Ectodermal cell (in vitro differentiated cells): ENCODE measurements around the gene DLG1.

ENCODE experiments used
- H3K27ac ChIP-seq: 2 replicates; pipeline ENCODE4 v1.7.0; 2013; ENCODE audit warnings: mild to moderate bottlenecking, low read depth, low read length; ENCODE audit not compliant: insufficient read depth, poor library complexity, severe bottlenecking
- H3K27me3 ChIP-seq: 2 replicates; pipeline ENCODE4 v1.7.0; 2013; ENCODE audit warnings: mild to moderate bottlenecking, low read length; ENCODE audit not compliant: insufficient read depth, control insufficient read depth, poor library complexity, severe bottlenecking
- H3K36me3 ChIP-seq: one replicate; pipeline ENCODE4 v1.7.0; 2013; ENCODE audit warnings: low read length; ENCODE audit not compliant: control insufficient read depth, insufficient read depth
- H3K4me1 ChIP-seq: one replicate; pipeline ENCODE4 v1.7.0; 2013; ENCODE audit warnings: low read length; ENCODE audit not compliant: control insufficient read depth, insufficient read depth
- H3K4me3 ChIP-seq: 2 replicates; pipeline ENCODE4 v1.7.0; 2013; ENCODE audit warnings: low read depth, low read length, control low read depth; ENCODE audit not compliant: insufficient read depth
- H3K9me3 ChIP-seq: 2 replicates; pipeline ENCODE4 v1.7.0; 2013; ENCODE audit warnings: mild to moderate bottlenecking, low read length, moderate library complexity; ENCODE audit not compliant: control insufficient read depth
- WGBS, 2 experiments: methylation state at CpG; one replicate each; pipeline ENCODE4 v1.1.7; 2013; ENCODE audit warnings: missing lambda C conversion rate in 2 of 2; 5-methylcytosine and 5-hydroxymethylcytosine counted together

The DLG1 gene

GRCh38 chr3:197270558-197271317 is 27.7 kb downstream of the DLG1 start:
- Histone ChIP-seq H3K4me1 (no peaks in the 10 kb centered on the region), H3K9me3 (no peaks in the 10 kb centered on the region), H3K36me3 (no peaks in the 10 kb centered on the region), H3K27me3 (no peaks in the 10 kb centered on the region), H3K27ac (no peak overlapping the region), H3K4me3 (no peak overlapping the region)
- WGBS, 2 experiments = 89 to 91% methylated on average over 3 of the region's 4 CpGs

DNA sequence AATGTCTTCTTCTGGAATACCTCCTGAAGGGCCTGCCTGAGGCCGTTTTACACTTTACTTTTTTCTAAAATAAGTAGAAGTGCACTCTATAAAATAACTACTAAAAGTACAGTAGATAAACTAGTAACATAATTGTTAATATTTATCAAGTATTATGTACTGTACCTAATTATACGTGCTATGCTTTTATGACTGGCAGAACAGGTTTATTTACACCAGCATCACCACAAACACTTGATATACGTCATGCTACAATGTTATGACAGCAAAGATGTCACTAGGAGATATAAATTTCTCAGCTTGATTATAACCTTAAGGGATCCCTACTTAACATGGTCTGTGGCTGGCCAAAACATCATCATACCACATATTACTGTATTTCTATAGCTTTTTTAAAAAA is 29.4 kb downstream of the DLG1 start:
- H3K27me3 ChIP-seq = no peaks in the 10 kb centered on the region
- H3K36me3 ChIP-seq = no peaks in the 10 kb centered on the region
- H3K9me3 ChIP-seq = no peaks in the 10 kb centered on the region
- H3K4me1 ChIP-seq = no peaks in the 10 kb centered on the region
- 96 to 97% methylated on average over 2 to 3 of the region's 3 CpGs for WGBS, 2 experiments
- no peak overlapping the region for H3K4me3 ChIP-seq
- no peak overlapping the region for H3K27ac ChIP-seq

DNA sequence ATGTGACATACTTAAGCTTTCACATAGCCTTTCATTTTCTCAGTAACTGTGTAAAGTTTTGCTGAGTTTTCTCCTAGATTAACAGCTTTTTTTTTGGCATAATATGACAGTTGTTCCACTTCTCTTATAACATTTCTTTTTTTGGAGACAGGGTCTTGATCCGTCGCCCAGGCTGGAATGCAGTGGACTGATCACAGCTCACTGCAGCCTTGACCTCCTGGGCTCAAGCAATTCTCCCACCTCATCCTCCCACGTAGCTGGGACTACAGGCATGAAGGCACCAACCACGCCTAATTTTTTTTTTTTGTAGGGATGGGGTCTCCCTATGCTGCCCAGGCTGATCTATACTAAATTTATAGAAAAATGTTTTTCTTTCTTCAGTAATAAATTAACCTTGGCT is 30.1 kb downstream of the DLG1 start:
- WGBS, 2 experiments = 83 to 87% methylated on average over 2 to 4 of the region's 4 CpGs
- H3K27ac ChIP-seq = no peak overlapping the region
- no peak overlapping the region for H3K4me3 ChIP-seq
- no peaks in the 10 kb centered on the region for H3K9me3 ChIP-seq
- no peaks in the 10 kb centered on the region for H3K27me3 ChIP-seq
- no peaks in the 10 kb centered on the region for H3K4me1 ChIP-seq
- no peaks in the 10 kb centered on the region for H3K36me3 ChIP-seq

DNA sequence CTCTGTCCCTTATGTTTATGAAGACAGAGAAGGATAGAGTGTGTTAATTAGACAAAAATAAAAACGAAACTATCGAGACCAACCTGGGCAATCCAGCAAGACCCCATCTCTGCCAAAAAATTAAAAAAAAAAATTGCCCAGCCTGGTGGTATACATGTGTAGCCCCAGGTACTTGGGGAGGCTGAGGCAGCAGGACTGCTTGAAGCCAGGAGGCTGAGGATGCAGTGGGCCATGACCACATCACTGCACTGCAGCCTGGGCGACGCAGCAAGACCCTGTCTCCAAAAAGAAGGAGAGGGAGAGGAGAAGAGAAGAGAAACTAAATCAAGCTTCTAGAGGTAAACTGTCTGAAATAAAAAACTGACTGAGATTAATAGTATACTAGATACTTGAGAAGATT is 32.1 kb downstream of the DLG1 start:
- Histone ChIP-seq H3K27me3 (no peaks in the 10 kb centered on the region), H3K4me3 (no peak overlapping the region), H3K9me3 (no peaks in the 10 kb centered on the region), H3K36me3 (no peaks in the 10 kb centered on the region), H3K4me1 (no peaks in the 10 kb centered on the region), H3K27ac (no peak overlapping the region)
- WGBS, 2 experiments = 89 to 98% methylated on average over 4 of the region's 4 CpGs

DNA sequence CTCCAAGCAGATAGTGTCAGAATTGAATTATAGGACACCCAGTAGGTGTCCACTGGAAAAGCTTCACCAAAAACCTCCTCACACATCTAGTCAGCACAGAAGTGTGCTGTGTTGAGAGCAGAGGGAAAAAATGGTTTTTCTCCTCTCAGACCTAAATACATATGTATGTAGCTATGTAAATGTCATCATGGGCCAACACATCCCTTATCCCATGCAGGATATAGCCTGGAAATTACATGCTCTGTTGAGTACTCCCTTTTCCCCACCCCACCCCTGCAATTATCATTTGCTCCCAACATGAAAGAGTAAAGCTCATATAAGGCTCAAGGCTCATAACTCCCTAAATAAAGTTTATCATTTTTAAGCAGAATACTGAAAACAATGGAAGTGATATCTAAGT is 35.7 kb downstream of the DLG1 start:
- H3K9me3 ChIP-seq = no peaks in the 10 kb centered on the region
- no peak overlapping the region for H3K4me3 ChIP-seq
- H3K27ac ChIP-seq = no peak overlapping the region
- no peaks in the 10 kb centered on the region for H3K27me3 ChIP-seq
- peaks cover 2% of the 10 kb centered on the region for H3K4me1 ChIP-seq
- H3K36me3 ChIP-seq = no peaks in the 10 kb centered on the region

- WGBS, 2 experiments = 87 to 97% methylated on average over 1 of the region's 1 CpG
- H3K27me3 ChIP-seq = no peaks in the 10 kb centered on the region
These were observed 37.3 kb downstream of the DLG1 start for GRCh38 chr3:197261164-197261509.

GRCh38 chr3:197260491-197261163 is 37.8 kb downstream of the DLG1 start:
- H3K4me1 ChIP-seq = peaks cover 6% of the 10 kb centered on the region
- 82 to 89% methylated on average over 3 of the region's 4 CpGs for WGBS, 2 experiments

More at GRCh38 chr3:197261164-197261509, 37.3 kb downstream of the DLG1 start:
- no peak overlapping the region for H3K4me3 ChIP-seq
- peaks cover 6% of the 10 kb centered on the region for H3K4me1 ChIP-seq
- no peaks in the 10 kb centered on the region for H3K9me3 ChIP-seq
- H3K27ac ChIP-seq = no peak overlapping the region
- no peaks in the 10 kb centered on the region for H3K36me3 ChIP-seq

GRCh38 chr3:197259096-197259495 is 39.3 kb downstream of the DLG1 start:
- Histone ChIP-seq H3K27ac (no peak overlapping the region), H3K27me3 (no peaks in the 10 kb centered on the region), H3K4me1 (peaks cover 6% of the 10 kb centered on the region), H3K36me3 (no peaks in the 10 kb centered on the region), H3K4me3 (no peak overlapping the region), H3K9me3 (no peaks in the 10 kb centered on the region)
- 40 to 89% methylated on average over 1 to 2 of the region's 2 CpGs for WGBS, 2 experiments

More at GRCh38 chr3:197260491-197261163, 37.8 kb downstream of the DLG1 start:
- Histone ChIP-seq H3K27ac (no peak overlapping the region), H3K9me3 (no peaks in the 10 kb centered on the region), H3K27me3 (no peaks in the 10 kb centered on the region), H3K36me3 (no peaks in the 10 kb centered on the region), H3K4me3 (no peak overlapping the region)

DNA sequence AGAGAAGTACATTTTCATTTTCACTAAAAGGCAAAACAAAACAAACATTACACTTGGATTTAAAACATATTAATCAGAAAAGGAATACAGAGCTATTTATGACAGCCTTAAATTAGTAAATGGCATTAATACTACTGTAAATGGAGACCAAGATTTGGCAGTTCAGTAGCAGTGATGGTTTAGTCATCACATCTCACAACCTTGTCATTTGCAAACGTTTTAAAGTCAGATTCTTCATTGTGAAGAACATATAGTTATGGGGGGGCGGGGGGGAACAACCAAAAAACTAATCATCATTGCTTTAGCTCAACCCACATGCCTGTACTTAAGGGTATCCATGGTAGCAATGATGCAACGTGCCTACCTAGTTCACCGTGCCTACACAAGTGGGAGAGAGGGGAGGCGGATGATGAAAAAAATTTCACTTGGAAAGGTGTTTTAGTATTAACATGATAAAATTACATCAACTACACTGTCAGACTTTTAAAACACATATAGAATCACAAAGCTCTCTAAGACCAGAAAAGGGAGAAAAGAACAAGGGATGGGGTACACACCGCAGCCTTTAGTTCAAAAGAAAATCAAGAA is 40.1 kb downstream of the DLG1 start:
- Histone ChIP-seq H3K4me3 (no peak overlapping the region), H3K27ac (no peak overlapping the region), H3K4me1 (peaks cover 6% of the 10 kb centered on the region), H3K27me3 (no peaks in the 10 kb centered on the region), H3K9me3 (no peaks in the 10 kb centered on the region), H3K36me3 (no peaks in the 10 kb centered on the region)
- 76 to 80% methylated on average over 3 to 4 of the region's 6 CpGs for WGBS, 2 experiments

GRCh38 chr3:197257711-197258110 is 40.7 kb downstream of the DLG1 start:
- no peaks in the 10 kb centered on the region for H3K9me3 ChIP-seq
- H3K27me3 ChIP-seq = no peaks in the 10 kb centered on the region
- 90 to 92% methylated on average over 5 of the region's 5 CpGs for WGBS, 2 experiments
- H3K4me1 ChIP-seq = peaks cover 6% of the 10 kb centered on the region
- H3K36me3 ChIP-seq = no peaks in the 10 kb centered on the region
- H3K4me3 ChIP-seq = no peak overlapping the region
- no peak overlapping the region for H3K27ac ChIP-seq
